ENCODE data around the gene RRM1.
"Not testable (repeated sequence)": the region's sequence is repeated elsewhere in the genome, so short reads cannot be mapped to it uniquely, and the experiment has no call there.

The RRM1 gene

GRCh38 chr11:4140067-4140636, 45.6 kb downstream of the RRM1 start:
- no peak for DNase-seq (ENCODE audit: low read depth in 2 of 2)

- DNase-seq (ENCODE audit: low read depth in 2 of 2) = no peak
Observed at GRCh38 chr11:4146070-4146771, 51.6 kb downstream of the RRM1 start.

GRCh38 chr11:4146772-4147098, 52.1 kb downstream of the RRM1 start:
- no peak for DNase-seq (ENCODE audit: low read depth in 2 of 2)

- no peak for DNase-seq (ENCODE audit: low read depth in 2 of 2)
Observed at GRCh38 chr11:4154503-4154902, 59.9 kb downstream of the RRM1 start.

DNA sequence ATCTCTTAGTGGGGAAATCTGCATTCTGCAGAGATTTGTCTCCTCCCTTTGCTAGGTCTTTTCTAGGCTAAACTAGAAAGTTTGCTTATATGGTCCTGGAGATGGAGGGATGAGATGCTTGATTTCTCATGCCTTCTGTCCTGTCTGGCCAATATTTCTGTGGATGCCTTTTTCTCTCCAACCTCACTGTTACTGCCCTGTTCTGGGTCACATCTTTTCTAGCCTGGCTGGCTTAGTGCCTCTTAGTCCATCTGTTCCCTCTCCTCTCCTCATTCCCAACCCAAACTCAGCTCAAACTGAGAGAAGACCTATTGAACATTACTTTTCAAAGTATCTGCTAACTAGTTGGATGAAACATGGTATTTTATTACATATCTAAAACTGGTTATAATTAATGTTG, 62.0 kb downstream of the RRM1 start:
- DNase-seq (ENCODE audit: low read depth in 2 of 2) = no peak

- DNase-seq (ENCODE audit: low read depth in 2 of 2) = not testable (repeated sequence)
Observed at GRCh38 chr11:4158818-4159217, 64.2 kb downstream of the RRM1 start.

- no peak for DNase-seq (ENCODE audit: low read depth in 2 of 2)
Observed at GRCh38 chr11:4161305-4161704, 66.7 kb downstream of the RRM1 start.

DNA sequence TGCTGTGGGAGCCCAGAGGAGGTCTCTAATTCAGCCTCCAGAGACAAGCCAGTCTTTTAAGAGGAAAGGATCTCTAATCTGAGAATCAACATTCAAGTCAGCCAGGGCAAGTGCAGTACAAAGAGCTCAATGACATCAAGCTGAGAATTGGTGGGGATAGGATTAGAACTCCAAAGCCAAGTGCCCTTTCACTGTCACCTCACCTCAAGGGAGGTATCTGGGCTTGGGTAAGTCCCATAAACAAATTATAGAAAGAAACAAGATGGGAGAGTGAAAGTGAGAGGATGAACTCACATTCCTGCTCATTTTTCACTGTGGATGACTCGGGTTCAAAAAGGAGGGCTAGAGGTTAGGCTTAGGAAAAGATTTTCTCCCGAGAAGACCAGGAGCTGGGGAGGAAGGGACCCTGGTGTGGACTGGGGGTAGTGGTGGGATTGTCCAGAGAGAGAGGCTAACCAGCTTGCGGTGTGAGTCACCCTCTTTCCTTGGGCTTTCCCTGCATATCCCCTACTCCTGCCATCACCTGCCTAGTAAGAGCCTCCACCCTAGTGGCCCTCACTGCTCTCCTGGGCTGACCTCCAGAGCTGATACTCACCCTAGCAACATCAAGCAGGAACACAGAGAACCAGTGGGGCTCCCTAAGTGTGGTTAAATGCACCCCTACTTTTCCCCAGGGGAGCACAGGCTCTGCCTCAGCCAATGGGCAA, 70.4 kb downstream of the RRM1 start:
- no peak for DNase-seq (ENCODE audit: low read depth in 2 of 2)

- DNase-seq (ENCODE audit: low read depth in 2 of 2) = no peak
Observed at GRCh38 chr11:4167292-4167691, 72.7 kb downstream of the RRM1 start.

DNA sequence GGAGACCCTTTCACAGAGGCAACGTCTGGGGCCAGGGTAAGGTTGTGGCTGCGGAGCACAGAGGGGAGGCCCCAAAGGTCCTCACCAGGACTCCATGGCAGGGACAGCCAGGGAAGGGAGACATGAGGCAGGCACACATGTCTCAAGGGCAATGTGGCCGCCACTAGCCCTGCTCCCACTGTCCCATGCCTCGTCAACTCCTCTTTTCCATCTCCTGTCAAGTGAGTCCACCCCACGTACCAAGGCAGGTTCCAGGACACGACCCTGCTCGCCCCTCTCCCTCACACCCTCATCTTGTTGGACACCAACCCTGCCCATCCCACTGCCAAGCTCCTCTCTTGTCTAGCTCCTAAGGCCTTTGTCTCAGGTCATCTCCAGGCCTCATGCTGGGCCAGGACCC, 73.2 kb downstream of the RRM1 start:
- no peak for DNase-seq (ENCODE audit: low read depth in 2 of 2)

- DNase-seq (ENCODE audit: low read depth in 2 of 2) = not testable (repeated sequence)
Observed at GRCh38 chr11:4175620-4176350, 81.2 kb downstream of the RRM1 start.

DNA sequence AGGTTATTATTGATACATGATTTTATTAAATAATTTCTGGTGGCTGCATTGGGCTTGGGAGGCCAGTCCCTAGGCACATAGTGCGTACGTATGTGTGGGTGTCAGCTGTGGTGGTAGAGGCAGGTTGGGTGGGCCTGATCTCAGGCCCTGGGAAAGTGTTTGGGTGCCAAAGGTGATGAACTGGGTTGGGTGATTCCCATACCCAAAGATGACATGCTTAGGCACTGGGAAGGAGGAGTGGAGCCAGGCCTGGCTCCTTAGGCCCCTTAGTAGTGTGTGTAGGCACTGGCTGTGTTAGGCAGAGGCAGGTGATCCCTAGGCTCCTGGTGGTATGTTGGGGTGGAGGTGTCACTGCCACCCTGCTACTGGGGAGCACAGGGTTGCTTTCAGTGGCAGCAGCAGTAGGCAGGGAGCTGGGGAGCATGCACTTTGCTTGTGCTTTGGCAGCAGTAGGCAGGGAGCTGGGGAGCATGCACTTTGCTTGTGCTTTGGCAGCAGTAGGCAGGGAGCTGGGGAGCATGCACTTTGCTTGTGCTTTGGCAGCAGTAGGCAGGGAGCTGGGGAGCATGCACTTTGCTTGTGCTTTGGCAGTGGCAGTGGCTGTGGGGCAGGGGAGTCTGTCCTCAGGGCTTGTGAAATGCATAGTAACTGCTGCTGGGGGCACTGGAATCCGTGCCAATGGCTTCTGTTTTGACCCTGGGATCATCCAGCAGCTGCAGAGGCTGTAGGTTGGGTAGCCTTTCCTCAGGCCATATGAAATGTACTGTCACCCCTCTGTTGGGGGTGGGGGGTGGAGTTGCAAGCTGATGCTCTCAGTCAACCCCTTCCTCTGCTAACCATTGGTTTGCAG, 84.4 kb downstream of the RRM1 start:
- DNase-seq (ENCODE audit: low read depth in 2 of 2) = no peak

DNA sequence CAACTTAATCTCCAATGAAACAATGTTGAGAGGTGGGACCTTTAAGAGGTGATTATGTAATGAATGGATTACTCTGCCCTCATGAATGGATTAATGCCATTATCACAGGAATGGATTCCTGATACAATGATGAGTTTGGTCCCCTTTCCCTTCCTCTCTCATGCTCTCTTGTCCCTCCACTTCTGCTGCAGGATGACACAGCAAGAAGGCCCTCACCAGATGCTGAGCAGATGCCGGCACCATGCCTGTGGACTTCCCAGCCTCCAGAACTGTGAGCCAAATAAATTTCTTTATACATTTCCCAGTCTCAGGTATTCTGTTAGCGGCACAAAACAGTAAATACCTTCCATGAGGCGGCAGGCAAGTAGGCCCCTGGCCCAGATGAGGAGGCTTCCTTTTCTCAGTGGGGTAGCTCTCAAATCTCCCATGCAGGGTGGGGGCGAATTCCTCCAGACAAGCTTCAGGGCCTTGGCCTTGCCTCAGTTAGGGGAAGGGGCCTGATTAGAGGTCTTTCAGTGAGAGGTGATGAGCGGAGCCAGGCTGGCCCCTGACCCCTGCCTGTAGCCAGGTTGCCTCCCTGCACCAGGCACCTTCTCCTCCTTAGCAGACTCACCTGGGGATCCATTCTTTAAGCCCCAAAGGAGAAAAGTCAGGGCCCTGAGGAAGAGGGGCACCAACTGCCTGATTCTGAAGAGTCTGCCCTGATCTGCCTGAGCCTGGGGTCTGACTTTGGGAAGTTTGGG, 86.0 kb downstream of the RRM1 start:
- DNase-seq (ENCODE audit: low read depth in 2 of 2) = no peak

GRCh38 chr11:4181782-4182721, 87.5 kb downstream of the RRM1 start:
- no peak for DNase-seq (ENCODE audit: low read depth in 2 of 2)

DNA sequence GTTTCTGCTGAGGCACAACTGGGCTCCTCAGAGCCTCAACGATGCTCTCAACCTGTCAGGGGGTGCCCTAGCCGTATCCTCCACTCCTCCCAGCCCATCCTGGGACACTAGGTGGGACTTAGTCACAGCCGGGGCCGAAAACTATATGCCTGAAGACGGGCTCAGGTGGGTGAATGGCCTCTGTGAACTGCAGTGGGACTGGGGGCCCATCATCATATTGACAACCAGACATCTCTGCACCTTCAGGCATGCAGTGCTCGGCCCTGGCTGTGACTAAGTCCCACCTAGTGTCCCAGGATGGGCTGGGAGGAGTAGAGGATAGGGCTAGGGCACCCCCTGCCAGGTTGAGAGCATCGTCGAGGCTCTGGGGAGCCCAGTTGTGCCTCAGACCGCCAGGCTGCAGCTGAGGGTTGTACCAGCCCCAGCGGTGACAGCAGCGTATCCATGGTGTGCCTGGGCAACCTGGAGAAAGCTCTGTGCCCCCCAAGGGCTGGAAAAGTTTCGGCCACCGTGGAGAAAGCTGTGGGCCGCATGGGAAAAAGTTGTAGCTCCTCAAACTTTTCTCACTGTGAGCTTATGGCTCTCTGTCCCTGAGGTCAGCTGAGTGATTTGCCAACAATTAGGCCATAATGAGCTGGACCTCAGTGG, 88.9 kb downstream of the RRM1 start:
- no peak for DNase-seq (ENCODE audit: low read depth in 2 of 2)

- no peak for DNase-seq (ENCODE audit: low read depth in 2 of 2)
Observed at GRCh38 chr11:4184163-4184916, 89.7 kb downstream of the RRM1 start.

DNA sequence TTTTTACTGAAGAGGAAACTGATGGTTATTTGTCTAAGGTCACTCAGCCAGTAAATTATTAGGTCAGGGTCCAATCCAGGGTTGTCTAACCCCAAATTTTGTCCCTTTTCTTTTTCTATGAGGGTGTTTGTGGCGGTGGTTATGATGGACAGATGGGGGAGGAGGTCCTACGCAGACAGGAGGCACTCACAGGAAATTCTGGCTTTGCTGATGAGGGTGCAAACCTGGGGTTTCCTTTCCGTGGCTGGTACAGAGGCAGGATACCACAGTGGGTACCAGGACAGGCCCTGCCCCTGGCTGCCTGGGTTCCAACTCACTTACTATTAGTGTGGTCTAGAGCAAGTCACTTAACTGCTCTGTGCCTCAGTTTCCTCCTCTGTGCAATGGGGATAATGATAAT, 91.0 kb downstream of the RRM1 start:
- DNase-seq (ENCODE audit: low read depth in 2 of 2) = no peak

- DNase-seq (ENCODE audit: low read depth in 2 of 2) = no peak
Observed at GRCh38 chr11:4186464-4187054, 92.0 kb downstream of the RRM1 start.

Measured in fibroblast of skin of left biceps (primary cell).